ENCODE data around the gene DCAF7.

- TF ChIP-seq CTCF (IDR thresholded peaks at IDR 0.05; ENCODE audit: low read depth, low read length, poor library complexity, severe bottlenecking), result no peak
- no peak for TF ChIP-seq EZH2phosphoT487 (IDR thresholded peaks at IDR 0.05; ENCODE audit: borderline replicate concordance, low read length)
Measured at GRCh38 chr17:63557416-63557815, 7.1 kb downstream of the DCAF7 start.
